ENCODE data around the gene KRTAP5-6.

Gene KRTAP5-6

DNA sequence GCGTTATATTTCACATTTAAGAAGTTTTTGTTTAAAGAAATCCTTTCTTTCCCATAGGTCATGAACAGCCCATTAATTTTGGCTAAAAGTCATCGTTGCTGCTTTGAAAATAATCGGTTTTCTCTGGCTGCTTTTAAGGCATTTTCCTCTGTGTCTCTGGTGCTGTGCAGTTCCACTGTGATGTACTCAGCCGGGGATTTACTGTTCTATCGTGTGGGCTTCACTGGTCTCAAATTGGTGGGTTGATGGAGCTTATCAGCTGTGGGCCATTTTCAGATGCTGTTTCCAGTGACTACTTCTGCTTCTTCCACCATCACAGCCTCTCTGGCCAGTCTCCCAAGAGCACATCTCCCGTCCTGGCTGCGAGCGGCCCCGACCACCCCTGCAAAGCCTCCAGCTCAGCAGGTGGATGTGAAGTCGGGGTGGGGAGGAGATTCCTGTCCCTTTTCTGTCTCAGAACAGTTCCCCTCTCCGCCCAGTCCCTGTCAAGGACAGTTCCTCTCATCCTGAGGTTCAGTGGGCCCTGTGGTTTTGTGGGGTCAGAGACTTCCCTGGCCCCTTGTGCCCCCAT is 33.1 kb downstream of the KRTAP5-6 start:
- TF ChIP-seq YY1 (IDR thresholded peaks at IDR 0.05; ENCODE audit: low read depth) (no peak), ZBTB7A (IDR thresholded peaks at IDR 0.05; ENCODE audit: low read depth) (no peak), EP300 (IDR thresholded peaks at IDR 0.05; ENCODE audit: borderline replicate concordance) (no peak), EGR1 (IDR thresholded peaks at IDR 0.05) (no peak), RAD21 (IDR thresholded peaks at IDR 0.05; ENCODE audit: low read depth) (no peak), MAX (IDR thresholded peaks at IDR 0.05) (no peak), TEAD4 (IDR thresholded peaks at IDR 0.05) (no peak), USF1 (IDR thresholded peaks at IDR 0.05) (no peak), CREB1 (IDR thresholded peaks at IDR 0.05; ENCODE audit: low read depth) (no peak), CEBPB (IDR thresholded peaks at IDR 0.05) (no peak), TCF12 (IDR thresholded peaks at IDR 0.05; ENCODE audit: low read depth) (no peak), NFIC (IDR thresholded peaks at IDR 0.05) (no peak), FOXM1 (IDR thresholded peaks at IDR 0.05; ENCODE audit: borderline replicate concordance, low read depth) (no peak)

DNA sequence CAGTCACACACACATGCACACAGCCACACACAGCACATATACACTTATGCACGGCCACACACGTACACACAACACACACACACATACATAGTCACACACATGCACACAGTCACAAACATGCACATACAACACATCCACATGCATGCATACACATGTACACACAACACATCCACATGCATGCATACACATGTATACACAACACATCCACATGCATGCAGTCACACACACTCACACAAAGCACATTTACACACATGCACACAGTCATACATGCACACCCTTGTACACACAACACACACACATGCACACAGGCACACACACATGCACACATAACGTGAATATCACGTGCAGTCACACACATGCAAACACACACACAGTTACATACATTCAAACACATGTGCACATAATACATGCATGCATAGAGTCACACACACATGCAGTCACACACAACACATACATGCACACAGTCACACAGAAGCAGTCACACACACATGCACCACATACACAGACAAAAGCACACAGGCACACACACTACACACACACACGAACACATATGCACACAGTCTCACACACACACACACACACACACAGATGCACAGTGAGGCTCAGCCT is 34.6 kb downstream of the KRTAP5-6 start:
- TF ChIP-seq, protein P1, sequence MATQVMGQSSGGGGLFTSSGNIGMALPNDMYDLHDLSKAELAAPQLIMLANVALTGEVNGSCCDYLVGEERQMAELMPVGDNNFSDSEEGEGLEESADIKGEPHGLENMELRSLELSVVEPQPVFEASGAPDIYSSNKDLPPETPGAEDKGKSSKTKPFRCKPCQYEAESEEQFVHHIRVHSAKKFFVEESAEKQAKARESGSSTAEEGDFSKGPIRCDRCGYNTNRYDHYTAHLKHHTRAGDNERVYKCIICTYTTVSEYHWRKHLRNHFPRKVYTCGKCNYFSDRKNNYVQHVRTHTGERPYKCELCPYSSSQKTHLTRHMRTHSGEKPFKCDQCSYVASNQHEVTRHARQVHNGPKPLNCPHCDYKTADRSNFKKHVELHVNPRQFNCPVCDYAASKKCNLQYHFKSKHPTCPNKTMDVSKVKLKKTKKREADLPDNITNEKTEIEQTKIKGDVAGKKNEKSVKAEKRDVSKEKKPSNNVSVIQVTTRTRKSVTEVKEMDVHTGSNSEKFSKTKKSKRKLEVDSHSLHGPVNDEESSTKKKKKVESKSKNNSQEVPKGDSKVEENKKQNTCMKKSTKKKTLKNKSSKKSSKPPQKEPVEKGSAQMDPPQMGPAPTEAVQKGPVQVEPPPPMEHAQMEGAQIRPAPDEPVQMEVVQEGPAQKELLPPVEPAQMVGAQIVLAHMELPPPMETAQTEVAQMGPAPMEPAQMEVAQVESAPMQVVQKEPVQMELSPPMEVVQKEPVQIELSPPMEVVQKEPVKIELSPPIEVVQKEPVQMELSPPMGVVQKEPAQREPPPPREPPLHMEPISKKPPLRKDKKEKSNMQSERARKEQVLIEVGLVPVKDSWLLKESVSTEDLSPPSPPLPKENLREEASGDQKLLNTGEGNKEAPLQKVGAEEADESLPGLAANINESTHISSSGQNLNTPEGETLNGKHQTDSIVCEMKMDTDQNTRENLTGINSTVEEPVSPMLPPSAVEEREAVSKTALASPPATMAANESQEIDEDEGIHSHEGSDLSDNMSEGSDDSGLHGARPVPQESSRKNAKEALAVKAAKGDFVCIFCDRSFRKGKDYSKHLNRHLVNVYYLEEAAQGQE (IDR thresholded peaks at IDR 0.05; ENCODE audit: low read depth) = no peak
- TF ChIP-seq YY1 (IDR thresholded peaks at IDR 0.05; ENCODE audit: low read depth) = no peak
- TF ChIP-seq CREB1 (IDR thresholded peaks at IDR 0.05; ENCODE audit: low read depth) = no peak
- TF ChIP-seq RAD21 (IDR thresholded peaks at IDR 0.05; ENCODE audit: low read depth) = no peak
- TF ChIP-seq CEBPB (IDR thresholded peaks at IDR 0.05) = no peak
- TF ChIP-seq NFIC (IDR thresholded peaks at IDR 0.05) = no peak

- TF ChIP-seq FOXM1 (IDR thresholded peaks at IDR 0.05; ENCODE audit: borderline replicate concordance, low read depth) (no peak), MAX (IDR thresholded peaks at IDR 0.05) (no peak), ZBTB7A (IDR thresholded peaks at IDR 0.05; ENCODE audit: low read depth) (no peak), USF1 (IDR thresholded peaks at IDR 0.05) (no peak), CEBPB (IDR thresholded peaks at IDR 0.05) (no peak), NFIC (IDR thresholded peaks at IDR 0.05) (no peak), TCF12 (IDR thresholded peaks at IDR 0.05; ENCODE audit: low read depth) (no peak), RAD21 (IDR thresholded peaks at IDR 0.05; ENCODE audit: low read depth) (no peak), EGR1 (IDR thresholded peaks at IDR 0.05) (no peak), YY1 (IDR thresholded peaks at IDR 0.05; ENCODE audit: low read depth) (no peak), CREB1 (IDR thresholded peaks at IDR 0.05; ENCODE audit: low read depth) (no peak), TAF1 (IDR thresholded peaks at IDR 0.05; ENCODE audit: low read depth) (no peak)
- TF ChIP-seq, protein P1 (IDR thresholded peaks at IDR 0.05; ENCODE audit: low read depth) = no peak
Measured at GRCh38 chr11:1732418-1733008, 35.5 kb downstream of the KRTAP5-6 start.

- TF ChIP-seq MAX (IDR thresholded peaks at IDR 0.05) = no peak
- TF ChIP-seq TEAD4 (IDR thresholded peaks at IDR 0.05) = no peak
- no peak for TF ChIP-seq ZBTB7A (IDR thresholded peaks at IDR 0.05; ENCODE audit: low read depth)
- no peak for TF ChIP-seq USF1 (IDR thresholded peaks at IDR 0.05)
- no peak for TF ChIP-seq EGR1 (IDR thresholded peaks at IDR 0.05)
- TF ChIP-seq YY1 (IDR thresholded peaks at IDR 0.05; ENCODE audit: low read depth) = no peak
- no peak for TF ChIP-seq RAD21 (IDR thresholded peaks at IDR 0.05; ENCODE audit: low read depth)
Measured at GRCh38 chr11:1733009-1733715, 36.2 kb downstream of the KRTAP5-6 start.
